OCI-LY7 (cell line): ENCODE data around the gene DERL3. TPM values are rescaled to one million over a fixed set of nuclear protein-coding genes. Genes with fewer than 3 reads are reported as not detected.
"Not testable (repeated sequence)": the region's sequence is repeated elsewhere in the genome, so short reads cannot be mapped to it uniquely, and the experiment has no call there.

Experiments used
- BruUV-seq: library from RNA; stranded (reverse); fragments of 400-500 nt; replicated peaks from 2 replicates; lab custom pipeline; 2021; lab: Mats Ljungman, UMichigan
- CTCF ChIA-PET: fragments of 300-600 bp; sonication (Branson Sonifier 250); formaldehyde crosslinking; loops from one replicate; lab custom pipeline; 2022; ENCODE audit warnings: antibody characterized with exemption; ENCODE audit not compliant: unreplicated experiment; lab: Charles Lee
- POLR2A ChIA-PET: fragments of 300-600 bp; sonication (Branson Sonifier 250); formaldehyde crosslinking; loops from one replicate; lab custom pipeline; 2022; ENCODE audit warnings: antibody characterized with exemption; lab: Charles Lee
- DNase-seq: peaks from one replicate; pipeline ENCODE4 v3.0.0-alpha.2; 2015; ENCODE audit warnings: low spot score
- H2AFZ ChIP-seq: fragments of 200-600 bp; sonication (generic), shearing (Covaris generic); 2 replicates; pipeline ENCODE4 v1.6.1; 2014; ENCODE audit warnings: mild to moderate bottlenecking, antibody characterized with exemption, low read length, moderate library complexity
- H3K27ac ChIP-seq: fragments of 200-600 bp; sonication (generic); 2 replicates; pipeline ENCODE4 v1.5.1; 2014; ENCODE audit warnings: mixed run types, low read depth, mild to moderate bottlenecking, moderate library complexity, low read length, inconsistent platforms; ENCODE audit not compliant: poor library complexity, severe bottlenecking
- H3K36me3 ChIP-seq: fragments of 200-600 bp; sonication (generic); 2 replicates; pipeline ENCODE4 v1.6.1; 2014; ENCODE audit warnings: mild to moderate bottlenecking, antibody characterized with exemption, low read length, moderate library complexity, mixed read lengths; ENCODE audit not compliant: insufficient read depth
- H3K4me1 ChIP-seq: fragments of 200-600 bp; sonication (generic); 2 replicates; pipeline ENCODE4 v1.5.1; 2014; ENCODE audit warnings: mild to moderate bottlenecking, low read length; ENCODE audit not compliant: insufficient read depth, poor library complexity, severe bottlenecking
- H3K4me2 ChIP-seq: fragments of 200-600 bp; sonication (generic); 2 replicates; pipeline ENCODE4 v1.6.1; 2014; ENCODE audit warnings: mild to moderate bottlenecking, low read length
- H3K4me3 ChIP-seq: fragments of 200-600 bp; sonication (generic); 2 replicates; pipeline ENCODE4 v1.5.1; 2014; ENCODE audit warnings: mild to moderate bottlenecking, low read depth, low read length; ENCODE audit not compliant: poor library complexity, severe bottlenecking
- H3K79me2 ChIP-seq: fragments of 200-600 bp; sonication (generic); 2 replicates; pipeline ENCODE4 v1.6.1; 2016; ENCODE audit warnings: low read depth, mild to moderate bottlenecking, low read length, moderate library complexity, mixed read lengths; ENCODE audit not compliant: insufficient read depth
- H3K9me2 ChIP-seq: fragments of 200-600 bp; sonication (generic); 2 replicates; pipeline ENCODE4 v1.6.1; 2016; ENCODE audit warnings: mild to moderate bottlenecking, low read length, mixed read lengths; ENCODE audit not compliant: insufficient read depth
- H3K9me3 ChIP-seq: fragments of 200-600 bp; sonication (generic); 2 replicates; pipeline ENCODE4 v1.6.1; 2014; ENCODE audit warnings: mild to moderate bottlenecking, mixed run types, low read length, mixed read lengths
- H4K20me1 ChIP-seq: fragments of 200-600 bp; sonication (generic); 2 replicates; pipeline ENCODE4 v1.6.1; 2014; ENCODE audit warnings: mild to moderate bottlenecking, antibody characterized with exemption, low read length, moderate library complexity, mixed read lengths; ENCODE audit not compliant: insufficient read depth
- EZH2phosphoT487 ChIP-seq: fragments of 200-600 bp; sonication (generic); IDR thresholded peaks from 2 replicates; pipeline ENCODE4 v1.6.1; 2018; ENCODE audit warnings: low read depth, borderline replicate concordance, mild to moderate bottlenecking, mixed run types, antibody characterized with exemption, low read length, moderate library complexity, mixed read lengths
- intact Hi-C: fragments of 100-400 bp; cut with micrococcal nuclease; formaldehyde crosslinking; loops from one replicate; pipeline ENCODE4 v1.10.0; 2022; ENCODE audit not compliant: unreplicated experiment
- total RNA-seq, 2 experiments: library from RNA; depleted of rRNA in 1 of 2; stranded (reverse); fragments of >200 nt in 1 of 2; shearing (Covaris generic) in 1 of 2; gene quantifications; 2 replicates each; pipeline ENCODE4 v1.2.3, GENCODE V29; 2014 to 2022
- TF ChIP-seq, protein P1 (sequence below): fragments of 200-600 bp; sonication (generic); conservative IDR thresholded peaks from 2 replicates; pipeline ENCODE4 v1.5.1; 2014; ENCODE audit warnings: mild to moderate bottlenecking, antibody characterized with exemption, low read length, moderate library complexity, mixed read lengths

The DERL3 gene
- total RNA-seq, 2 experiments from 2014 or later, result 44.6 to 52.1 TPM

DNA sequence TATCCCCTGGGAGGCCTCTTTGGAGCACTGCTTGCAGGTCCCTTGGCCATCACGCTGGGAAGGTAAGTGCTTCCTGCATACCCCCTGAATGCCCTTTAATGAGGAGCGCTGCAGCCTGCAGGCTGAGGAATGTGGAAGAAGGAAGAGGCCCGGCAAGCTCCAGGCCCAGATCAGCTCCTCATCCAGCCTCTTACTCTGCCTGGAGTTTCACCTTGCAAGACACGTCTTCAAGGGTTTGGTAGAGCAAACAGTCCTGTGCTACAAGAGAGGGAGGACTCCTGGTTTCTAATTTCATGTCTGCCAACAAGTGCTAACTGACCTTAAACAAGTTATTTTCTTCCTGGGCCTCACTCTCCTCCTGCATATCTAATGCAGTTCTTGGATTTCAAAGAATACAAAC, 29.8 kb upstream of the DERL3 start:
- intact Hi-C loops, result no loop called here

DNA sequence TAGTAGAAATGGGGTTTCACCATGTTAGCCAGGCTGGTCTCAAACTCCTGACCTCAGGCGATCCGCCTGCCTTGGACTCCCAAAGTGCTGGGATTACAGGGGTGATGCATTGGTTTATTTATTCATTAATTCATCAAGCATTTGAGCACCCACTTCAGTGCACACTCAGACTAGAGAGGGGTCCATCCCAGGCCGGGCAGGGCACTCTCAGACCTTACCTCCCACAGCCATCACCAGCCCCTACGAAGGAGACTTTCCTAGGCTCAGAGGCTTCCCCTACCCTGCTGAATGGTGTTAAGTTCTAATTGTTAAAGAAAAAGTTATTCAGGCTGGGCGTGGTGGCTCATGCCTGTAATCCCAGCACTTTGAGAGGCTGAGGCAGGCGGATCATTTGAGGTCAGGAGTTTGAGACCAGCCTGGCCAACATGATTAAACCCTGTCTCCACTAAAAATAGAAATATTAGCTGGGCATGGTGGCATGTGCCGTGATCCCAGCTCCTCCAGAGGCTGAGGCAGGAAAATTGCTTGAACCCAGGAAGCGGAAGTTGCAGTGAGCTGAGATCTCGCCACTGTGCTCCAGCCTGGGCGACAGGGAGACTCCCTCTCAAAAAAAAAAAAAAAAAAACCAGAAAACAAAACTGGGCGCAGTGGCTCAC, 25.8 kb upstream of the DERL3 start:
- H3K9me3 ChIP-seq, DNase-seq, H2AFZ ChIP-seq, H4K20me1 ChIP-seq, H3K27ac ChIP-seq, H3K9me2 ChIP-seq, H3K4me3 ChIP-seq, BruUV-seq, H3K4me1 ChIP-seq, H3K79me2 ChIP-seq, CTCF ChIA-PET, H3K4me2 ChIP-seq: not testable (repeated sequence)
- intact Hi-C loops, result loop anchor here (5.0 kb wide), 1 partner anchor 93 kb away; no protein-coding TSS in a partner anchor
- POLR2A ChIA-PET, result interaction anchor here (1.1 kb wide), 1 partner anchor 30 kb away, joined by 3 read pairs; the partner anchor contains the start of gene MIF
- peaks cover 23% of the 10 kb centered on the region for H3K36me3 ChIP-seq

More for the DNA sequence above, 29.8 kb upstream of the DERL3 start:
- Histone ChIP-seq H3K4me1 (no peaks in the 10 kb centered on the region), H3K36me3 (peaks cover 31% of the 10 kb centered on the region), H3K27ac (no peak overlapping the region), H3K4me3 (no peak overlapping the region), H3K4me2 (no peak overlapping the region), H2AFZ (no peak overlapping the region), H3K9me2 (no peaks in the 10 kb centered on the region), H3K9me3 (no peaks in the 10 kb centered on the region), H4K20me1 (no peaks in the 10 kb centered on the region), H3K79me2 (no peaks in the 10 kb centered on the region)
- CTCF ChIA-PET, result interaction anchor here (0.5 kb wide), 1 partner anchor 24 kb away, joined by 3 read pairs; no protein-coding TSS in a partner anchor
- POLR2A ChIA-PET, result interaction anchor here (1.0 kb wide), 1 partner anchor 10 kb away, joined by 3 read pairs; no protein-coding TSS in a partner anchor
- BruUV-seq, result no TSS peak
- TF ChIP-seq, protein P1, sequence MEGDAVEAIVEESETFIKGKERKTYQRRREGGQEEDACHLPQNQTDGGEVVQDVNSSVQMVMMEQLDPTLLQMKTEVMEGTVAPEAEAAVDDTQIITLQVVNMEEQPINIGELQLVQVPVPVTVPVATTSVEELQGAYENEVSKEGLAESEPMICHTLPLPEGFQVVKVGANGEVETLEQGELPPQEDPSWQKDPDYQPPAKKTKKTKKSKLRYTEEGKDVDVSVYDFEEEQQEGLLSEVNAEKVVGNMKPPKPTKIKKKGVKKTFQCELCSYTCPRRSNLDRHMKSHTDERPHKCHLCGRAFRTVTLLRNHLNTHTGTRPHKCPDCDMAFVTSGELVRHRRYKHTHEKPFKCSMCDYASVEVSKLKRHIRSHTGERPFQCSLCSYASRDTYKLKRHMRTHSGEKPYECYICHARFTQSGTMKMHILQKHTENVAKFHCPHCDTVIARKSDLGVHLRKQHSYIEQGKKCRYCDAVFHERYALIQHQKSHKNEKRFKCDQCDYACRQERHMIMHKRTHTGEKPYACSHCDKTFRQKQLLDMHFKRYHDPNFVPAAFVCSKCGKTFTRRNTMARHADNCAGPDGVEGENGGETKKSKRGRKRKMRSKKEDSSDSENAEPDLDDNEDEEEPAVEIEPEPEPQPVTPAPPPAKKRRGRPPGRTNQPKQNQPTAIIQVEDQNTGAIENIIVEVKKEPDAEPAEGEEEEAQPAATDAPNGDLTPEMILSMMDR, result no peak
- no peak for TF ChIP-seq EZH2phosphoT487
- no peak for DNase-seq

DNA sequence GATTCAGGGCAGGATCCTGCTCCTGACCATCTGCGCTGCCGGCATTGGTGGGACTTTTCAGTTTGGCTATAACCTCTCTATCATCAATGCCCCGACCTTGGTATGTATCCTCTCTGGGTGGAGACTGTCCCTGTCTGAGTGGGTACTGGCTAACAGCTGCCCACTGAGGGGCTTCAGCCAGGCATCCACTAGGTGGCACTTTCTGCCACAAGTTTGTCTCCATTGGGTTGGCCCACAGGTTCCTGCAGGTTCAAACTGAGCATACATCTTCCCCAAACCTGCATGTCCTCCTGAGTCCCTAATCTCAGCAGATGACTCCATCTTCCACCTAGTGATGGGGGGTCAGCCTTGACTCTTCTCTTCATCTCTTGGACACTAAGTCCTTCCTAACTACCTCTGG, 23.3 kb upstream of the DERL3 start:
- Histone ChIP-seq H3K27ac (no peak overlapping the region), H4K20me1 (no peaks in the 10 kb centered on the region), H2AFZ (no peak overlapping the region), H3K4me3 (no peak overlapping the region), H3K4me1 (peaks cover 13% of the 10 kb centered on the region), H3K79me2 (peaks cover 10% of the 10 kb centered on the region; the same call in 1 of the 2 replicates), H3K9me3 (no peaks in the 10 kb centered on the region), H3K4me2 (no peak overlapping the region), H3K9me2 (no peaks in the 10 kb centered on the region), H3K36me3 (no peaks in the 10 kb centered on the region)
- ChIA-PET CTCF (no interaction called here), POLR2A (no interaction called here)
- intact Hi-C loops, result loop anchor here (1.0 to 5.0 kb wide), 2 partner anchors 32 to 95 kb away; partner anchors contain the start of gene MIF
- DNase-seq, result peak; percentile 80
- no TSS peak for BruUV-seq
- TF ChIP-seq, protein P1, result peak; percentile 88
- TF ChIP-seq EZH2phosphoT487, result no peak

DNA sequence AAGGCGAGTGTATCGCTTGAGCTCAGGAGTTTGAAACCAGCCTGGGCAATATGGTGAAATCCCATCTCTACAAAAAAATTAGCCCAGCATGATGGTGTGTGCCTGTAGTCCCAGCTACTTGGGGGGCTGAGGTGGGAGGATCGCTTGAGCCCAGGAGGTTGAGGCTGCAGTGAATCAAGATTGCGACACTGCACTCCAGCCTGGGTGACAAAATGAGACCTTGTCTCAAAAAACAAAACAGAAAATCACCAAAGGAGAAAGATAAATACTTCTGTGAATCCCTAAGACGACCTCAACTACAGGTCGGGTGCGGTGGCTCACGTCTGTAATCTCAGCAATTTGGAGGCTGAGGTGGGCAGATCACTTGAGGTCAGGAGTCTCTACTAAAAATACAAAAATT, 21.4 kb upstream of the DERL3 start:
- H3K27ac ChIP-seq, H3K4me2 ChIP-seq, DNase-seq, CTCF ChIA-PET, BruUV-seq, H2AFZ ChIP-seq, H3K36me3 ChIP-seq, H3K4me3 ChIP-seq, H3K9me2 ChIP-seq, H3K9me3 ChIP-seq, H4K20me1 ChIP-seq: not testable (repeated sequence)
- POLR2A ChIA-PET, result interaction anchor here (0.9 kb wide), 1 partner anchor 20 kb away, joined by 3 read pairs; no protein-coding TSS in a partner anchor
- intact Hi-C loops, result loop anchor here (5.0 kb wide), 1 partner anchor 97 kb away; no protein-coding TSS in a partner anchor
- Histone ChIP-seq H3K79me2 (peaks cover 10% of the 10 kb centered on the region; the same call in 1 of the 2 replicates), H3K4me1 (peaks cover 21% of the 10 kb centered on the region)
